ENCODE results near the gene SGK1.

DNA sequence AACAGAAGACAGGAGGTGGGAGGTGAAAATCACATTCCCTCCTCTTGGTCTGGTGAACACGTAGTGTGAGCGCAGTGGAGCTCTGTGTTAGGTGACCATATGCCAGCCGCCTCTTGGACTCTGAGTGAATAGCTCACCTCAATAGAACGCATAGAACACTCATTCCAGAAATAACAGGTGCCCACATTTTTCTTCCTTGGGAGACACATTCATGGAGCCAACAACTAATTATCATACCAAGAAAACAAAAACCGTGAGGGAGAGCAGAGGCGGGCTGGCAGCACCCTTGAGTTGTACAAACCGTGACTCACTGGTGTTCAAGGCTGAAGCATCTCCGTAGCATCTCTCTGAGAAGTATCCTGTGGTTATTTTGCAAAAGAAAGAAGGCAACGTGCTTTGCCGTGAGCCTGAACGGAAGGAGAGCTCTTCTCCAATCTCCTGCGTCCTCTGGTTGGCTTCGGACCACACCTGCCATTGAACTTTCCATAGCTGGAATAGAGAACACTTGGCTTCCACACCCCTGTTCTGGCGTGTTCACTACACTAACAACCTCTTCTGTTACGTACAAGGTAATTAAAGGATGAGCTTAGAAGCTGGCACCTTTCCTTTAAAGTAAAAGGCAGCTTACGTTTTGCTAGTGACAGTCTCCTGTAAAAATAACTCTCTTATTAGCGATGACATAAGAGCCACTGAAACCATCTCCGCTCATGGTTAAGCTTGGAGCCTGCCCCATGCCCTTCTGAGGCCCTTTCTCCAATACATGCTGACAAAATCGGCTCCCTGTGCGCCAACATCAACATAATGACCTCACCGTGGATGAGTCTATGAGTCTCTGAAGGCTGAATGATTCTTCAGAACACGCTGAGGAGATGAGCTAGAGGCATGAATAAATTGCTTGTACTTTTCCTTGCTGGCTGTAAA, 30.2 kb upstream of the SGK1 start:
- no peak for TF ChIP-seq POLR2A (IDR thresholded peaks at IDR 0.05)
- TF ChIP-seq, protein P1, sequence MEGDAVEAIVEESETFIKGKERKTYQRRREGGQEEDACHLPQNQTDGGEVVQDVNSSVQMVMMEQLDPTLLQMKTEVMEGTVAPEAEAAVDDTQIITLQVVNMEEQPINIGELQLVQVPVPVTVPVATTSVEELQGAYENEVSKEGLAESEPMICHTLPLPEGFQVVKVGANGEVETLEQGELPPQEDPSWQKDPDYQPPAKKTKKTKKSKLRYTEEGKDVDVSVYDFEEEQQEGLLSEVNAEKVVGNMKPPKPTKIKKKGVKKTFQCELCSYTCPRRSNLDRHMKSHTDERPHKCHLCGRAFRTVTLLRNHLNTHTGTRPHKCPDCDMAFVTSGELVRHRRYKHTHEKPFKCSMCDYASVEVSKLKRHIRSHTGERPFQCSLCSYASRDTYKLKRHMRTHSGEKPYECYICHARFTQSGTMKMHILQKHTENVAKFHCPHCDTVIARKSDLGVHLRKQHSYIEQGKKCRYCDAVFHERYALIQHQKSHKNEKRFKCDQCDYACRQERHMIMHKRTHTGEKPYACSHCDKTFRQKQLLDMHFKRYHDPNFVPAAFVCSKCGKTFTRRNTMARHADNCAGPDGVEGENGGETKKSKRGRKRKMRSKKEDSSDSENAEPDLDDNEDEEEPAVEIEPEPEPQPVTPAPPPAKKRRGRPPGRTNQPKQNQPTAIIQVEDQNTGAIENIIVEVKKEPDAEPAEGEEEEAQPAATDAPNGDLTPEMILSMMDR (IDR thresholded peaks at IDR 0.05): no peak
